22Rv1 (cell line): Measurements from ENCODE around the gene KRT6A.

Experiments used
- CTCF ChIP-seq: fragments of 450-650 bp; IDR thresholded peaks from 2 replicates; pipeline ENCODE4 v1.5.1; 2017; ENCODE audit warnings: mild to moderate bottlenecking
- ZFX ChIP-seq: fragments of 450-650 bp; IDR thresholded peaks from 2 replicates; pipeline ENCODE4 v1.6.1; 2017; ENCODE audit warnings: antibody characterized with exemption, borderline replicate concordance

DNA sequence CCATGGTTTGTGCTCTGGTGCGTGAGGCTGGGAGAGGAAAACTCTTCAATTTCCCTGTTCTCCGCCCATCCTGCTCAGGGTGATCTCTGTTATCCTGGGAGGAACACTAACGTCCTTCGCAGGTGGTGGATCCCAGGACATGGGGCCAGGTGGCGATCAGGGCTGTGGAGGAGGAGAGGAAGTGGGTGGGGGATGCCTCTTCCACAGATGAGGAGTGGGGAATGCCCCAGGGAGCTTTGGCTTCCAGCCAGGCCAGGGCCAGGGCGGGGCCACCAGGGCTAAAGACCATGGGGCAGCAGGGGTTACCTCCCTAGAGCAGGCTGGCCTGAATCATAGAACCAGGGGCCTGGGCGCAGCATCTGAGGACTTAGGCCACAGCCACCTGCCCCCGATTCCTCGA, 55.5 kb downstream of the KRT6A start:
- TF ChIP-seq CTCF (no peak), ZFX (no peak)
